HT1080 (cell line): ENCODE measurements around the gene CEACAM18. TPM values are rescaled to one million over a fixed set of nuclear protein-coding genes. Genes with fewer than 3 reads are reported as not detected.
"Not testable (repeated sequence)": the region's sequence is repeated elsewhere in the genome, so short reads cannot be mapped to it uniquely, and the experiment has no call there.

Experiments used
- DNase-seq: peaks from one replicate; pipeline ENCODE4 v3.0.0-alpha.2; 2015; ENCODE audit warnings: low read depth
- total RNA-seq: library from RNA; depleted of rRNA; stranded (reverse); fragments of >200 nt; shearing (Covaris generic); gene quantifications from 2 replicates; pipeline ENCODE4 v1.2.3, GENCODE V29; 2014

Gene CEACAM18
- total RNA-seq, 1 experiment from 2014 or later = not detected

- DNase-seq = no peak
Observed at GRCh38 chr19:51489113-51489512, 10.8 kb downstream of the CEACAM18 start.

GRCh38 chr19:51490676-51491075 lies 12.3 kb downstream of the CEACAM18 start:
- DNase-seq = no peak

GRCh38 chr19:51491586-51491985 lies 13.2 kb downstream of the CEACAM18 start:
- no peak for DNase-seq

DNA sequence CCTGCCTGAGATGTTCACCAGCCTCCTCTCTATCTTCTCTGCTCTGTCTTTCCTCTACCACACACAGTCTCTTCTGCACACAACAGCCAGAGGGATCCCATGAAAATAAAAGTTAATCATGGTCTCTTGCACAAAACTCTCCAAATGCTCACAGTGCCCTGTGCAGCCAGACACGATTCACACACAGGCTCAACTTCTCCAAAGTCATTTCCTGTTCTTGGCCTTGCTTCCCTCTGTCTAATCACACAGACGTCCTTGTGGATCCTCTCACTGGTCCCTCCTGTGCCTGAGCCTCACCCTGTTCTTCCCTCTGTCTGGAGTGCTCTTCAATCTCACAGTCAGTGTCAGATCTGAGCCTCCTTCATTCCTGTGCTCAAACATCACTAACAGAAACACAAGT lies 15.4 kb downstream of the CEACAM18 start:
- no peak for DNase-seq

DNA sequence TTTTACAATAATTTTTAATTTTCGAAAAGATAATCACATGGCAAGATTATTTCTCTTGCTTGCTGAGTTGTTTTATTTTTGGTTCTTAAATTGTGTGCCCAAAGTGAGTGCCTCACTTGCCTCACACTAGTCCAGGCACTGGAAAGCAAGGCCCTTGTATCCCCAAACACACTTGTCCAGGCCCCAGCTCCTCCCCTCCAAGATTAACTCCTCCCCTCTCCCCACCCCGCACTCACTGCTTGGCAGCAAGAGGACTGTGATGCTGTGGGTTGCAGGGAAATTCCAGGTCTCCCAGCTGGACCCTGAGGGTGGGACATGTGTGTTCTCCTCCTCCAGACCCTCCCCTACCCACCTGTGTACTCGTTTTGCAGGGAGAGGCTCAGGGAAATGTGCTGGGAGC lies 19.3 kb downstream of the CEACAM18 start:
- no peak for DNase-seq

- not testable (repeated sequence) for DNase-seq
Observed at GRCh38 chr19:51500931-51501330, 22.6 kb downstream of the CEACAM18 start.

DNA sequence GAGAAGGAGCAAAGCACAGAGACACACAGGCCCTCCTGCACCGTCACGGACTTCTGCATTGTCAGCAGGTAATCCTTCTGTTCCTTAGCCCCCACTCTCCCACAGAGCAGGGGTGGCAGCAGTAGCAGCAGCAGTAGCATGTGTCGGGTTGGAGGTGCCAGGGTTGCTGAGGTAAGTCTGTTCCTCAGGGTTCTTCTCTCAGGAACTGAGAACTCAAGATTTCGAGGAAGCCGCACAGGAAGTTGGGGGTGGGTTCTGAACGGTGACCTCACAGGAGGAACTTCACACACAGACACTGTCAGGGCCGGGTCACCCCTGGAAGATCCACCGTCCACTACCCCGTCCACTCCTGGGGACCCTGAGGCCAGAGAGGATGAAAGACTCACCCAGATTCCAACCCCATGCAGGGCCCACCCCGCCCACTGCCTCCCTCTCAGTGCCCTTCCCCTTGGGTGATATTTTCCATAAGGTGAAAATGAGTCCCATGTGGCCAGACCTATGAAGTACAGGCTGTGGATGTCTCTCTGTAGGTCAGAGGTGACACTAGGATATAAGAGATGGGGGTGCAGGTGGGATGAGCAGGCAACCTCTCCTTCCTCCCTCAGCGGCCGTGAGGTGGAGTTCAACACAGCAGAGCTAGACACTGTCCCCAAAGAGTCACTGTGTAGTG lies 23.4 kb downstream of the CEACAM18 start, which contains the start of gene SIGLEC12:
Gene SIGLEC12 (minus strand): TSS at position 207 of the 670 bp plus-strand sequence. CDS start 67 bp downstream, at position 140.
- no peak for DNase-seq

GRCh38 chr19:51503286-51503817 lies 25.0 kb downstream of the CEACAM18 start:
- no peak for DNase-seq

DNA sequence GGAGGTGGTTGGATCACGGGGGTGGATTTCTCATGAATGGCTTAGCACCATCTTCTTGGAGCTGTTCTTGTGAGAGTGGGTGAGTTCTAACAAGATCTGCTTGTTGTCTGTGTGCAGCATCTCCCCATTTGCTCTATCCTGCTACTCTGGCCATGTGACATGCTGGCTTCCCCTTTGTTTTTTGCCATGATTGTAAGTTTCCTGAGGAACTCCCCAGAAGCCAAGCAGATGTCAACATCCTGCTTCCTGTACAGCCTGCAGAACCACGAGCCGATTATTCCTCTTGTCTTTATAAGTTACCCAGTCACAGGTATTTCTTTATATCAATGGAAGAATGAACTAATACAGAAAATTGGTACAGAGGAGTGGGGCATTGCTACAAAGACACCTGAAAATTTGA lies 25.6 kb downstream of the CEACAM18 start:
- no peak for DNase-seq

DNA sequence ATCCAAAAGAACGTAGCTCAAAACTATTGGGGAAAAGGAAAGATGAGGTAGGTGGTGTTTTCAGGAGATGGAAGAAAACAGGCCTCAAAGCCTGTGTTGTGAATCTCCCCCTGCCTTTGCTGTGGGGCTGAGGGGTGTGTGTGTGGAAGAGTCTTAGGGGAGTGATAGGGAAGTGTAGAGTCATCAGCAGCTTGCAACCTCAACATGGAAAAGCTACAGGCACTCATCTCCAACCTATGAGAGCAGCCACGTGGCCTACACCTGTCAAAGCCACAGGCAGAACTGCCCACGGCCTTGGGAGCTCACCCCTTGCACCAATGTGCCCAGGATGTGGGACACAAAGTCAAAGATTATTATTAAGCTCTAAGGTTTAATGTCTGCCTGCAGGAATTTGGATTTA lies 27.6 kb downstream of the CEACAM18 start:
- DNase-seq = no peak

DNA sequence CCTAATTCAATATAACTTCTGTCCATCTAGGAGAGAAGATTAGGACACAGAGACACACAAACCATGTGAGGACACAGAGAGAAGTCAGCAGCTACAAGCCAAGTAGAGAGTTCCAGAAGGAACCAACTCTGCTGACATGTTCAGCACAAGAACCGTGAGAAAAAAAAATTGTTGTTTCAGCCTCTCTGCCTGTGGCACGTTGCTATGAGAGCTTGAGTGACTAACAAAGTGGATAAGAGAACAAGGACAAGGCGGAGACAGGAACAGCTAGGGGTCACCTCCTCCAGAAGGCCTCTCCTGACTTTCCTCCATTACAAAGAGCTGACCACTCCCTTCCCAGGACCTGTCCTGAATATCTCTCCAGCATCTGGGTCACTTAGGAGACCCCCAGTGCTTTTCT lies 28.9 kb downstream of the CEACAM18 start:
- no peak for DNase-seq

GRCh38 chr19:51507640-51508058 lies 29.3 kb downstream of the CEACAM18 start:
- DNase-seq = no peak

DNA sequence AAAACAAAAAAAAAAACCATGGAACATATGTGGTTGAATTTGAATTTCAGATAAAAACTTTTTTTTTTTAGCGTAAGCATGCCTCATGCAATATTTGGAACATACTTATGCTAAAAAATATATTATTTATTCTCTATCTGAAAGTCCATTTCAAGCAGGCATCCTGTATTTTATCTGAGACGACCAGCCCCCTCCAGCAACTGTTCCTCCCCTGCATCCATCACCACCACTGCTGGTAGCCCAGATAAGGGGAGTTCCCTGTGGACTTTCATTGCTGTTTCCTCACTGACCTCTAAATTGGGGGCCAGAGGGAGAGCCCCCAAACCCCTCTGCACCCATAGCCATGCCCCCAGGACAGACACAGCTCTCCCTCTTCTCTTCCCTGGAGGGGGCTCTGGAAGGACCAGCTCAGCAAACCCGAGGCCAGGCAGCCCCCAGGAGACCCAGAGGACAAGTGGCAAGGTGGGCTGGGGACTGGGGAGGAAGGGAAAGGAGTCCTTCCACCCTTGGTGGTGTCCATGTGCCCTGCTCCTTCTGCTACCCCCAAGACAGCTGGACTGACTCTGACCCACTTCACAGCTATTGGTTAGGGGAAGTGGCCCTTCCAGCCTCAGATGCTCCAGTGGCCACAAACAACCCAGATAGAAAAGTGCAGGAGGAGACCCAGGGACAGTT lies 29.9 kb downstream of the CEACAM18 start:
- DNase-seq = no peak

- DNase-seq = no peak
Observed at GRCh38 chr19:51509823-51510660, 31.7 kb downstream of the CEACAM18 start.

- DNase-seq = peak; percentile 39
Observed at GRCh38 chr19:51511353-51511752, 33.0 kb downstream of the CEACAM18 start.

DNA sequence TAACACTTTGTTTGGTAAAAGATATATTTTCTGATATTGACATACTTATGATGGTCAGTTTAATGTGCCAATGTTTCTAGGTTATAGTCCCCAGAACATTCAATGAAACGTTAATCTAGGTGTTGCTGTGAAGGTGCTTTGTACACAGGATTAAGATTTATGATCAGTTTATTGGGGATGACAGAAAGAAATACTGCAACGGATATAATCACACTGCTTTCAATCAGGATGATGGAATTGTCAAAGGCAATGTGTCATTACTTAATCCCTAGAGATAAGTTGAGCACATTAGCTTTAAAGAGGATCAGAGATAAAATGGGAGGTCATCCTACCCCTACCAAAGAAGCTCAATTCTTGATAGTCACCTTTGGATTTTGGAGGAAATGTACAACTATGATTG lies 35.6 kb downstream of the CEACAM18 start:
- DNase-seq = no peak

GRCh38 chr19:51514866-51515481 lies 36.6 kb downstream of the CEACAM18 start:
- DNase-seq = peak; percentile 41

- DNase-seq = no peak
Observed at GRCh38 chr19:51520728-51521127, 42.4 kb downstream of the CEACAM18 start.

- DNase-seq = no peak
Observed at GRCh38 chr19:51521357-51521756, 43.0 kb downstream of the CEACAM18 start.

DNA sequence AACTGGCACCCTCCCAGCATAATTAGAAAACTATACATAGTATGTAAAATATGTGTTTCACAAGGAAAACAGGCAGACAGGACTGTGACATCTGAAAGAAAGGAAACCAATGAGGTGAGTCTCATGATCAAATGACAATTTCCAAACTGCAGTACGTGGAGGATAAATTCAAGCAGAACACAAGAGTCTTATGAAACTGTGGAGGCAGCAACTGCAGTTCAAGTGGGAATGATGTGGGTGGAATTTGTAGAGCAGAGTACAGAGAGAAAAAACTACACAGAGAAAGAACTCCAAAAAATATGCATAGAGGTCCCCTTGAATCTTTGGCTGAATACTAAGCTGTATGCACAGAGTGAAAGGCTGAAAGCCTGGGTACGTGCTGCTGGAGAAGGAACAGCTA lies 43.4 kb downstream of the CEACAM18 start:
- no peak for DNase-seq

GRCh38 chr19:51524666-51525264 lies 46.4 kb downstream of the CEACAM18 start:
- no peak for DNase-seq
